ENCODE data around the gene NAA16.
A peak's percentile ranks its signal among the peaks of the same experiment; 100 is the strongest.
"Not testable (repeated sequence)": the region's sequence is repeated elsewhere in the genome, so short reads cannot be mapped to it uniquely, and the experiment has no call there.

The NAA16 gene

DNA sequence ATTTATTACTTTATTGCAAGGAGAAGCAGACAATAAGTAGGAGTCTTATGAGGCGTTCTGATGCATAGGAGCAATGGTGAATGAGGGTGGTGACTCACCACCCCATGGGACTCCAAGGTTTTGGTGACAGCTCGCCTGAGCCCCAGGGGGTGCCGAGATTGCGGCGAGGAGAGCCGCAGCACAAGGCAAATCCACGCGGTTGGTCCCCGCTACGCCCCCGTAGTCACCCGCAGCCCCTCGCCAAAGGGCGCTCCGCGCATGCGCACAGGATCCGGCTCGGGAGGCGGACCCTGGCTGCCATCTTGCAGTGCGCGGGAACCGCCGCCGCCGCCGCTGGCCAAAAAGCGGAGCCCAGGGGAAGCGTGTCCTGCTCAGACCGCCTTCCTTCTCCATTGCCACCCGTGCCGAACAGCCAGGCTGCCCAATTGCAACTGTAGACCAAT, at the start of gene NAA16:
Gene NAA16, plus strand, starts transcription at position 305 of the 443 bp plus-strand sequence. CDS start 262 bp downstream, outside the sequence.
- peak; percentile 91 for DNase-seq

DNA sequence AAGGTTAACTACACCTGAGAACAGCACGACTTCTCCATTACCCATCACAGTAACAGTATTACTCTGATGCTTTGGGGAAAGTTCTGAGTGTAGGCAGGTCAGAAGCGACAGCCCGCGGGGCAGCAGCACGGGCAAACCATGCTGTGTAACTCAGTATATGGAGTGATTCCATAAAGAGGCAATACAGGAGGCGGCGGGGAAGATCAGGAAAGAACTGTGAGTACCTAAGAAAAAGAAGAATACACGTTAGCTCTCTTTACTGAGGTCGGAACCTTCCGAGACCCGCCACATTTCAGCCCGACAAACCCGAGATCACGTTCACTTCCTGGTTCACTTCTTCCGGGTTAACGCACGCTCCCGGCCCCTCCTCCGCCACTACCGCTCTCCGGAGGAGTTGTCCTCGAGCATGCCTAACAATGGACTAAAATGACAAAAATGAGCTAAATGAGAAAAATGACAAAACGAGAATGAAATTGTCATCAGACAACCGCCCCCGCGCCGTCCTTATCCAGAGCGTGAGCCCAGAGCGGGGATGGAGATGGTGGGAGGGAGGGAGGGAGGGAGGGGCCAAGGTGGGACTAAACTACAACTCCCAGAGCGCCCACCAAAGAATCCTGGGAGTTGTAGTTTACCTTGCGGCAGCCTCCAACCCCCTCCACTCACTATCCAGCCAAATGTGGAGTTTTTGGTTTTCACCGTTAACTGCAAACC, 47.7 kb upstream of the NAA16 start, which contains the start of gene MTRF1:
Gene MTRF1, minus strand, starts transcription at position 316 of the 711 bp plus-strand sequence. CDS start 2,669 bp downstream, outside the sequence.
- peak; percentile 91 for DNase-seq

DNA sequence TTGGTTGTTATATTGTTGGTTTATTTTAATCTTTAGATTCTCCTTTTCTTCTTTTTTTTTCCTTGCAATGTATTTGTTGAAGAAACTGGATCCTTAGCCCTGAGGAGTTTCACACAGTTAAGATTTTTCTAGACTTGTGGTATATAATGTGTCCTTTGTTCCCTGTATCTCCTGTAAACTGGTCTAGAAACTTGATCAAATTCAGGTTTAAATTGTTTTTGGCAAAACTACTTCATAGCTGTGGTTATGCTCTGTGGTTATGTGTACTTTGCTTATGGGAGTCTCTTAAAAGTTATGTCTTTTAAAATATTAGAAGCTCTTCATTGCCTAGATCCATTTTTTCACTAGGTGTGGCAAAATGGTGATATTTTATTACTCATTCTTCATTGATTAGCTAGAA, 44.0 kb upstream of the NAA16 start:
- no peak for DNase-seq

DNA sequence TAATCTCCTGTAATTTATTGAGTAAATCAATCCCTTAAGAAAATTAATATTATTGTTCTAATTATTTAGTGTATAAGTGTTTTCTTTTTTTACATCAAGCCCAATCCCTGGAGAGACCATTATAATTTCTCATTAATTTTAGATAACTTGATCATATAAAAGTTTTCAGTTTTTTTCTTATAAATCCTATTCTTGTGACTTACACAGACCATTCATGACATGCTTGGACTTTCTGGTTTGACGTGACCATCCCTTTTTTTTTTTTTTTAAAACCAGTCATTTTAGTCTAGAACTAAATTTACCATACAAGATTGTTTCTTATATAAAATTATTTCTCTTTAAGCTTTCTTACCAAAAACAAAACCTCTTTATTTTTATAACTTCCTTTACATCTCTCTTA, 42.3 kb upstream of the NAA16 start:
- DNase-seq = no peak

DNA sequence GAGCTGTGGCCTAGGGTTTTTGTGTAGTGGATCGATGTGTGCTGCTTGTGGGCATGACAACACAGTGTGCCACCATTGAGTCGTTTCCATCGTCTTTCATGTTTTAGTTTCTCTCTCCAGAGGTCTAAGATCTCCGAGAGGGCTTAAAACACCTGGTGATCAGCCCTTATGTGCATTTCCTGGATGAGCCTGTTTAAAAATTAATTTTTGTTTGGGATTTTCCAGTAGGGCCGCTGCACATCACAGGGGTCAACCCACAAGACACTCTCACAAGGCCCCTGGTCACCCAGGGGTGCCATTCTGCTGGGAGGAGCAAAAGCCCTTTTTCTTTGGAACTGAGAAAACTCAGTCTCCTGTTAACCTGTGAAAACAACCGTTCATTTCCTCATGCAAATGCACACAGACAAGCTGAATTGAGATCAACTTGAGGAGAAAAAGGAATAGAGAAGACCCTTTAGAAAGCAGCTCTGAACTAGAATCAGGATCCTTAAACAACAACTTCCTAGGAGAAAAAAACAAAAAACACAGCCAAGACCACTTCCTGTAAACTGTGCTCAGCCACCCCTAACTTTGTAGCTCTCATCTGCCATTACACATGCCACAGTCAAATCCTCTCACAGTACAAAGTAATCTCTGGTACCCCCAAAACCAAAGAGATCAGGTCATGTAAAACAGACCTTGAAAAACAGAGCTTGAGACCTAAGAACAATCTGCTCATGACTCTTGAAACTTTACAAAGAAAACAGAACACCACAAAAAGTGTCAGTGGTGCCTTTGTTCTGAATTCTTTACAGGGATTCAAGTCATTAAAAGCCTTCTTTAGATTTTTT, 39.4 kb upstream of the NAA16 start:
- DNase-seq = no peak

DNA sequence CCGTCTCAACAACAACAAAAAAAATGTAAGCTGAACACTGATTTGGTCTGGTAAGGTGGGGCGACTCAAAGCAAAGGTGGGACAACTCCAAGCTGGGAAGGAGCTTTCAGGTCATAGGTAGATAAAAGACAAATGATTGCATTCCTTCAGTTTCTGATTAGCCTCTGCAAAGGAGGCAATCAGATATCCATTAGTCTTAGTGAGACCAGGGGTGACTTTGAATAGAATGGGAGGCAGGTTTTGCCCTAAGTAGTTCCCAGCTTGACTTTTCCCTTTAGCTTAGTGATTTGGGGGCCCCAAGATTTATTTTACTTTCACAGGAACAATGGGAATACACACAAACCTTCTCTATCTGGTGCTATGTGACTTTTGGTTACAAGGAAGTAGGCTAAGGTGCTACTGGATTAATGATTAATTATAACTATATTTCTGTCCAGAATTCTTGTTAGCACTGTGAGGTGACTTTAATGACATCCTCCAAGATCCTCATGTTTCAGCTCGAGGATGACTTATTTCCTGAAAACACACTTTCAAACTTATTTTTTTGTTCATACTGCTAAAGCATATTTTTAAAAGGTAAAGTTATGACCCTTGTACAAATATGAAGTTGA, 37.1 kb upstream of the NAA16 start:
- no peak for DNase-seq

DNA sequence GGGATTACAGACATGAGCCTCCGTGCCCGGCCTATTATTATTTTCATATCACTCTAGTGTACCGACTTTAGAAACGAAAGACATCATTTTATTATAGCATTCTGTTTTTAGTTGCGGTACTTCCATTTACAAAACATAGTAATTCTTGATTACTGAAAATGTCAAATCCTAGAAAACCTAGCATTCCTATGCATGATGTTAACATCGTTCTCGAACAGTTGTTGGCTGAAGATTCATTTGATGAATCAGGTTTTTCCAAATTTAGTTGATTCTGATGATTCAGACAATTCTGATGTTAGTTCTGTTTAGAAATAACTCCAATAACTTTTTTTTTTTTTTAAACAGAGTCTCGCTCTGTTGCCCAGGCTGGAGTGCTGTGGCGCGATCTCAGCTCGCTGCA, 36.2 kb upstream of the NAA16 start:
- no peak for DNase-seq

DNA sequence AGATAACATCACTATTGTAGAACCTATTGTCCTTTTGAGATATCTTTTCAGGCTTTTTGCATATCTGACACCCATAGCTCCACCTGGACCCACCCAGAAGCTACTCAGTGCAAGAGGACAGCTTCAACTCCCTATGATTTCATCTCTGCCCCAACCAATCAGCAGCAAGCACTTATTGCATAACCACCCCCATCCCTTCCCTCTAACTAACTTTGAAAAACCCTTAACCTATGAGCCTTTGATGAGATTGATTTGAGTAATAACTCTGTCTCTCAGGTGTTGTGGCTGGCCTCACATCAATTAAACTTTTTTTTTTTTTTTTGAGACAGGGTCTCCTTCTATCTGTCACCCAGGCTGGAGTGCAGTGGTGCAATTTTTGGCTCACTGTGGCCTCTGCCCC, 34.2 kb upstream of the NAA16 start:
- no peak for DNase-seq

DNA sequence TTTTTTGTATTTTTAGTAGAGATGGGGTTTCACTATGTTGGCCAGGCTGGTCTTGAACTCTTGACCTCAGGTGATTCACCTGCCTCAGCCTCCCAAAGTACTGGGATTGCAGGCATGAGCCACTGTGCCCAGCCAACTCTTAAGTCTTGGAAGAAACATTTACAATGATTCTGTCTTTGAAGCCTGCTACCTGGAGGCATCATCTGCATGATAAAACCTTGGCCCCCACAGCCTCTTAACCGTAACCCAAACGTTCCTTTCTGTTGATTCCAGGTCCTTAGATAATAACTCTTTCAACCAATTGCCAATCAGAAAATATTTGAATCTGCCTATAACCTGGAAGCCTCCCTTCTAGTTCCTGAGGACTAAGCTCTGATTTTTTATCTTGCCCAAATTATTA, 31.9 kb upstream of the NAA16 start:
- not testable (repeated sequence) for DNase-seq

DNA sequence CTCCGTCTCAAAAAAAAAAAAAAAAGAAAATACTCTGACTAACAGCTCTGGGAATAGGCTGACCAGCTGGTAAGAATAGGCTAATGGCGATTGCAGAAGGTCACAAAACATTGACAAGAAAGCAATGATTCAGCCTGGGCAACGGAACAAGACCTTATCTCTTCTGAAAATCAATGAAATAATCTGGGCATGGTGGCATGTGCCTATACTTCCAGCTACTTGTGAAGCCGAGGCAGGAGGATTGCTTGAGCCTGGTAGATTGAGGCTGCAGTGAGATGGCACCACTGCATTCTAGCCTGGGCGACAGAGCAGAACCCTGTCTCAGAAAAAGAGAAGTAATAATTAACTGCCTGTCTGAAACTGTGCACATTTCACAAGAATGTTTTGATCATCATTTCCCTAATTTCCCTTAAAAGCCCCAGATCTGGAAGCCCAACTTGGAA, 28.9 kb upstream of the NAA16 start:
- DNase-seq = no peak

DNA sequence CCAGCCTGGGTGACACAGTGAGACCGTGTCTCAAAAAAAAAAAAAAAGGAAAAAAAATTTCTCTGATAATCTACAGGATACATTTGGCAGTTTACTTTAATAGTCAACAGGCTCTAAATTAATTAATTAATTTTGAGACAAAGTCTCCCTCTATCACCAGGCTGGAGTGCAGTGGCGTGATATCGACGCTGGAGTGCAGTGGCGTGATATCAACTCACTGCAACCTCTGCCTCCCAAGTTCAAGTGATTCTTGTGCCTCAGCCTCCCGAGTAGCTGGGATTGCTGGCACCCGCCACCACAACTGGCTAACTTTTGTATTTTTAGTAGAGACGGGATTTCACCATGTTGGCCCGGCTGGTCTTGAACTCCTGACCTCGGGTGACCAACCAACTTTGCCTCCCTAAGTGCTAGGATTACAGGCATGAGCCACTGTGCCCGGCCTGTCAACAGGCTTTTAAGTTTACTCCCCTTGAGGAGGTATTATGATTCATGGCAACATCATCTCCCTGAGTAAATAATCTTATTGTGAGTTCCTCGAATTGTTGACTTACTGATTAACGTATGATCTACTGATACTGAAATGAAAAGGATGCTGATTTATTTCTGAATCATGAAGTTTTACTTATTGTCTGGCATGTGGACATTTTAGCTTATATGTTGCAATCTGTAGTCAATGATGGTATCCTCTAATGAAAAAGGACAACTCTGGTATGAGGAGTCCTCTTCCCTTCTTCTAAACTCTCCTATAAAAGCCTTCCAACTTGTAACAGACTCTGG, 26.4 kb upstream of the NAA16 start:
- no peak for DNase-seq

DNA sequence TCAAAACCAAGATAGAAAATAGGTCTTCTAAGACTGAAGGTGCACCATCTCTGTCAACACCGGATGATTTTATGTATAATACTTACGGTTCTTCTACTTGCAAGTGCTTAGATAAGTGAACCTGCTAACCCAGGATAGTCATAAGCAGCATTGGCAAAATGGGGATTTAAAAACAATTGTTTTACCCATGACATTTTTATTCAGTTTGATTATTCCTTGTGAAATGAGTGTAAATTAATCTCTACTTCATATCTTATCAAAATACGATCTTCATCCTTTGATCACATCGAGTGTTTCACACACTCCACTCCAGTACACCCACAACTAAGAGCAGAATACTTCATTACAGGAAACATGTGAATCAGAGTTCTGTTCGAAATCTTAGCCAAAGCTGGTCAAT, 24.7 kb upstream of the NAA16 start:
- no peak for DNase-seq

DNA sequence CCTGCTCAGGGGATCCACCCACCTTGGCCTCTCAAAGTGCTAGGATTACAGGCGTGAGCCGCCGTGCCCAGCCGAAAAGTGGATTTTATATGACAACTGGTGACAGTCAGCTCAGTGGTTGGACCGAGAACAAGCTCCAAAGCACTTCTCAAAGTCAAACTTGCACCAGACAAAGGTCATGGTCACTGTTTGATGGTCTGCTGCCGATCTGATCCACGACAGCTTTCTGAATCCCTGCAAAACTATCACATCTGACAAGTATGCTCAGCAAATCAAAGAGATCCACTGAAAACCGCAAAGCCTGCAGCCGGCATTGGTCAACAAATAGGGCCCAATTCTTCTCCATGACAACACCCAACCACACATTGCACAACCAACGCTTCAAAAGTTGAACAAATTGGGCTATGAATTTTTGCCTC, 21.6 kb upstream of the NAA16 start:
- DNase-seq = no peak

DNA sequence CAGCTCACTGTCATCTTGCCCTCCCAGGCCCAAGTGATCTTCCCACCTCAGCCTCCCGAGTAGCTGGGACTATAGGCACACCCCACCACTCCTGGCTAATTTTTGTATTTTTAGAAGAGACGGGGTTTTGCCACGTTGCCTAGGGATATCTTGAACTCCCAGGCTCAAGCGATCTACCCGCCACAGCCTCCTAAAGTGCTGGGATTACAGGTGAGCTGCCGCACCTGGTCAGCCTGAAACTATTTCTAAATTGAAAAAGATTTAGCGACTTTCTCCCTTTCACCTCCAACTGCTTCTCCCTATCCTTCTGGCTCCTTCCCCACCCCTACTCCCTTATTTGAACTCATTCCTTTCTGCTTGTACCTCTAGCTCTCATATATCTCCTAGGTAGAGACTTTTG, 19.8 kb upstream of the NAA16 start:
- no peak for DNase-seq

DNA sequence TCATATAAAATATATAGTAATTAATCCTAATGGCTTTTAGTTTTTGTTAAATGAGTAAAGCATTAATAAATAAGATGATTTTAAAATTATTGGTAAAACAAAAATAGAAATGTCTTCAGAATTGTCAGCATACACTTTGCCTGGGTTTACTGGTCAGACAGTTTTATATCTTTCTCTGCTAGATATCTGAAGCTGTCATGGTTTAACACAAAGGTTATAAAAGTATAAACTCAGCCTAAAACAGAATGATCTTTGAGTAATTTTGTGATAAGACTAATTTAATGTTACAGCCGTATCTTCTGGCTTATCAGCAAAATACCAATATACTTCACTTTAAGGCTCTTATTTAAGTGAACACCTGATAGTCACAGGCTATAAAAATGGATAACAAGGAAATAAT, 17.8 kb upstream of the NAA16 start:
- DNase-seq = no peak

DNA sequence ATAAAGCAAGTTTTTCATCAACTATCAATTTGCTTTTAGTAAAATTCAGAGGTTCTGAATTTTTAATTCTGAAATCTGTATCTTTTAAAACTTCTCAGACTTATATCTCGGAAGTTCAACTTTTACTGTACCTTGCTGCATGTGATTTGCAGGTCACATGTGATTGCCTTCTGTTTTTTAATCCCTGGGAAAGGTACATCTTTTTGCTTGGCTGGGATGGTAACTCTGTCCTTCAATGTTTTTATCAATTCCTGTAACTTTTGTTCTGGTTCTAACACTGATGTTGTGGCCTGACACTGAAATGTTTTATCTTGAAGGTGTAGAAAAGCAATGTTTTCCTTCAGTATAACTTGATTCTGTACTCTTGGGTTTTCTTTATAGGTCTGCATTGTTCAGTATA, 16.2 kb upstream of the NAA16 start:
- DNase-seq = no peak

DNA sequence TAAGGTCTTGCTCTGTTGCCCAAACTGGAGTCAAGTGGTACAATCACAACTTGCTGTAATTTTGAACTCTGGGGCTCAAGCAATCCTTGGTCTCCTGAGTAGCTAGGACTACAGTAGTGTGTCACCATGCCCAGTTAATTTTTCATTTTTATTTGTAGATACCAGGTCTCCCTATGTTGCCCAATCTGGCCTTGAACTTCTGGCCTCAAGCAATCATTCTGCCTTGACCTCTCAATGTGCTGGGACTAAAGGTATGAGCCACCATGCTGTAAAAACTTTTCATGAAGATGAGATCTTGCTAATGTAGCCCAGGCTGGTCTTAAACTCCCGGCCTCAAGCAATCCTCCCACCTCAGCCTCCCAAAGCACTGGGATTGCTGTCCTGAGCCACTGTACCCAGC, 15.1 kb upstream of the NAA16 start:
- no peak for DNase-seq

DNA sequence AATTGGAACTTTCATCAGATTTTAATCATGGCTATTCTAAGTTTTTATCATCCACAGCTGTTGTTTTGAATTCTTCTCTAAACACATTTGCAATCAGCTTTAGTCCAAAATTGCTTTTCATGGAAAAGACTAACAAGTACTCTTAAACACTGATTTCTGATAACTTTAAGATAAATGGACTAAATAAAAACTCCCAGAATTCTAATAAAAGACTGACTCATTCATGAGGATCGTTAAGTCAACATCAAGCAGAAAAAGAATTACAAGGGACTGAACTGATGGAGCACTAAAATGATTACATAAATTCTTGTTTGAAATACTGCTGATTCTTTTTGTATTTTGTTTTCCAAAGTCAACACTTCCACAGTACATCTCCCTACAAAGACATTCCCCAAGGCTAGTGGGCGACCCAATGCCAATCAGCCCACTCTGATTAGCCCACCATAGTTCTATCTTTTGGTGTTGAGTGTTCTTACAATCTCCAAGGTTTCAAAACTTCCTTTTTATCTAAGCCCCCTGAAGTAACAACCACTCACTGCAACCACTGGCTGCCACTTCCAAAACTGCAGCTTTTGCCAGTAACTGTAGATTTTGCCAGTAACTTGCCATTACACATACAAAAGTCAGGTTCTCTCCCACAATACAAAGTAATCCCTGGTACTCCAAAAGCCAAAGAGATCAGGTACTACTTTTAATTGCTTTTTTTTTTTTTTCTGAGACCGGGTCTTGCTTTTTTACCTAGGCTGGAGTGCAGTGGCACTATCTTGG, 14.0 kb upstream of the NAA16 start:
- DNase-seq = no peak

DNA sequence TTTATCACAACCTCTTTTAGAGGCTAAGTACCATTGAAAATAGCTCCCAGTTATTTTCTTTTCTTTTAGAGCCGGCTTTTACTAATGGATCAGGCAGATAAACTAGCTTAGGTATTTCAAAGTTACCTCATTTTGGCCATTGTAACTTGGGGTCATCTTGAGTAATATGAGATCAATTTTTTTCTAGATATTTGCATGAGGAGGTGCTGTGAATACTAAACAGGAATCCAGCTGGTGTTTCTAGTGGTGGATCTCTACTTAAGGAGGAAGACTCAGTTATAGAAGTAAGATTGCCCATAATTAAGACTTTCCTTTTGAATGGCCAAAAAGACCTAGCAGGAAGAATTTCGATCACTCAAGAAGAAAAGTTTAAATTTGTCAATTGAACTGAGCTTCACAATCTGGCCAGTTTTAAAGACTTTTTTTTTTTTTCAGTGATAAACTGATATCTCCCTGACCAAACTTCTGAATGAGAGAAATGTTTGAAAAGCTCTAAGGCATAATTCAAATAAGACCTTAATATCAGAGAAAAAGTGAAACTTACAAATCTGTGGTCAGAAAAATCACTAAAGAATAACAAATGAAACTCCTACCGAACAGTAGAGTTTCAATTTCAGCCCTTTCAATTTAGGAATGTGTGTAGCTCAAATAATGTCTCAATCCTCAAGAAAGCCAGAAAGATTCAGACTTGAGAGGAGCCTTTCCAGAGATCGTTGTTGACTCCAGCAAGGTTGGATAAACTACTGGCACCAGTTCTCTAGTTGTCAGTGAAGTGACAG, 11.6 kb upstream of the NAA16 start:
- no peak for DNase-seq

DNA sequence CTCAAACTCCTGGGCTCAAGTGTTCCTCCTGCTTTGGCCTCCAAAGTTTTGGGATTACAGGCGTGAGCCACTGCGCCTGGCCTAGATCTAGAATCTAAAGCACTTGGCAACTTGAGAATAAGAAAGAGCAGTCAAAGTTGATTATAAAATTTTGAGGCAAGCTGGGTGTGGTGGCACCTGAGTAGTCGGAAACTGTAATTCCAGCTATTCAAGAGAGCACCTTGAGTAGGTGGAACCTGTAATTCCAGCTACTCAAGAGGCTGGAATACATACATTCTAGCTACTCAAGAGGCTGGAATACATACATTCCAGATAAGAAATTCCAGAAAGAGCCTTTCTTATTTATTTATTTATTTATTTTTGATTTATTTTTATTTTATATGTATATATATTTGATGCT, 8.3 kb upstream of the NAA16 start:
- no peak for DNase-seq

DNA sequence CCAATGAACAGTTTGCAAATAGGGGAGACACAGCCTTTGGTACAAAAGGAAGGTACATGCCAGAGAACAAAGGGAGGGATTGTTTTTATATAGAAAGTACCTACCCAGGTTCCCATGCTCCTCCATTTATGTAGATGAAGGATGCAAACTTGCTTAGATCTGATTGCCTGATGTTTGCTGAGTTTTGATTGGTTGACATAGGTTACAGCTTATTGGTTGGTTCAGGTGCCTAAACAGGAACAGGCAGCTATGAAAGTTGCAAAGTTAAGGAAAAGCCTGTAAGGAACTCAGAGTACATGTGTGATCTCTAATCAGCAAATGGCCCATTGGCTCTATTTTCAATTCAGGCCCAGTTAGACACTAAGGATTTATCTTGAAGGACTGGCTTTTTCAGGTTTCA, 6.5 kb upstream of the NAA16 start:
- DNase-seq = no peak

Data from midbrain (tissue), 1 donor.